ENCODE results near the gene FOXD1. TPM values are rescaled to one million over a fixed set of nuclear protein-coding genes. Genes with fewer than 3 reads are reported as not detected.

Gene FOXD1
- total and polyA plus RNA-seq, 8 donors = 0.06 to 0.14 (median 0.12) TPM; not detected in 5

GRCh38 chr5:73494721-73495120, 46.1 kb upstream of the FOXD1 start:
- FAIRE-seq (no peak), ATAC-seq (no peak), DNase-seq (no peak)
- H3K27ac ChIP-seq = no peak overlapping the region
- H3K4me1 ChIP-seq = peaks cover 0 to 14% (median 4%) of the 10 kb centered on the region in 3 donors
- no peak overlapping the region for H3K4me3 ChIP-seq
- no peaks in the 10 kb centered on the region for H3K36me3 ChIP-seq
- no peaks in the 10 kb centered on the region for H3K9me3 ChIP-seq
- intact Hi-C loops (cut with DNase I) = no loop called here
- H3K27me3 ChIP-seq = peaks cover 0 to 16% (median 0%) of the 10 kb centered on the region in 4 donors
- TF ChIP-seq CTCF (IDR thresholded peaks at IDR 0.05) = no peak

GRCh38 chr5:73493421-73493820, 44.8 kb upstream of the FOXD1 start:
- no peak for DNase-seq
- WGBS, 2 donors = 72 to 80% methylated on average over 3 of the region's 3 CpGs
- no peak for TF ChIP-seq CTCF (IDR thresholded peaks at IDR 0.05)
- Histone ChIP-seq H3K36me3 (no peaks in the 10 kb centered on the region), H3K4me1 (peaks cover 0 to 9% (median 0%) of the 10 kb centered on the region in 3 donors), H3K27me3 (peaks cover 0 to 16% (median 0%) of the 10 kb centered on the region in 4 donors), H3K9me3 (no peaks in the 10 kb centered on the region), H3K27ac (no peak overlapping the region), H3K4me3 (no peak overlapping the region)
- FAIRE-seq = no peak
- ATAC-seq = no peak
- intact Hi-C loops (cut with DNase I) = no loop called here

GRCh38 chr5:73491155-73491554, 42.6 kb upstream of the FOXD1 start:
- H3K4me3 ChIP-seq = no peak overlapping the region
- TF ChIP-seq CTCF (IDR thresholded peaks at IDR 0.05) = no peak
- no peaks in the 10 kb centered on the region for H3K4me1 ChIP-seq
- H3K27me3 ChIP-seq = peaks cover 0 to 16% (median 2%) of the 10 kb centered on the region in 4 donors
- FAIRE-seq (no peak), DNase-seq (no peak), ATAC-seq (no peak)
- H3K36me3 ChIP-seq = no peaks in the 10 kb centered on the region
- intact Hi-C loops (cut with DNase I) = no loop called here
- no peak overlapping the region for H3K27ac ChIP-seq
- H3K9me3 ChIP-seq = no peaks in the 10 kb centered on the region
- 79 to 82% methylated on average over 1 of the region's 1 CpG for WGBS, 2 donors

DNA sequence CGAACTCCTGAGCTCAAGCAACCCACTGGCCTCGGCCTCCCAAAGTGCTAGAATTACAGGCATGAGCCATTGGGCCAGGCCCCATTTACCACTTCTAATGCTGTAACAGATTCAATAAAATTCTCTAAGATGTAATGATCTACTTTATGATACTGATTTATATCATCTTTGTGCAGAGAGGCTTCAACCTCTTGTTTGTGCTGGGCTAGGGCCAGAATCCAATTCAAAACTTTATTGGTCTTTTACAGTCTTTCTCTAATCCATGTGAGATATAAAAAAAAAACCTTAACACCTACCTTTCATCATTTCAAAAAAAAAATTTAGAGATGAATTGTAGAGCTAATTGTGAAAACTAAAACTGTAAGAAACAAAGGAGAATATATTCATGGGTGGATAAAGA, 41.5 kb upstream of the FOXD1 start:
- intact Hi-C loops (cut with DNase I) = no loop called here

More for the DNA sequence above, 41.5 kb upstream of the FOXD1 start:
- ATAC-seq (no peak), DNase-seq (no peak), FAIRE-seq (no peak)
- WGBS, 2 donors = 64 to 93% methylated on average over 2 of the region's 2 CpGs
- H3K27ac ChIP-seq = no peak overlapping the region
- no peaks in the 10 kb centered on the region for H3K9me3 ChIP-seq
- peaks cover 0 to 16% (median 2%) of the 10 kb centered on the region in 4 donors for H3K27me3 ChIP-seq
- H3K4me3 ChIP-seq = no peak overlapping the region
- TF ChIP-seq CTCF (IDR thresholded peaks at IDR 0.05) = no peak
- no peaks in the 10 kb centered on the region for H3K36me3 ChIP-seq
- H3K4me1 ChIP-seq = no peaks in the 10 kb centered on the region

Data from pancreas (tissue), 10 donors.